NCI-H510A treated with DMSO at 0.1 percent for 48 hours (cell line): ENCODE data around the gene CCDC6.
"Not testable (repeated sequence)": the region's sequence is repeated elsewhere in the genome, so short reads cannot be mapped to it uniquely, and the experiment has no call there.

Source experiments
- DNase-seq: peaks from one replicate; lab custom pipeline; 2025; lab: John Stamatoyannopoulos, UW

The CCDC6 gene

DNA sequence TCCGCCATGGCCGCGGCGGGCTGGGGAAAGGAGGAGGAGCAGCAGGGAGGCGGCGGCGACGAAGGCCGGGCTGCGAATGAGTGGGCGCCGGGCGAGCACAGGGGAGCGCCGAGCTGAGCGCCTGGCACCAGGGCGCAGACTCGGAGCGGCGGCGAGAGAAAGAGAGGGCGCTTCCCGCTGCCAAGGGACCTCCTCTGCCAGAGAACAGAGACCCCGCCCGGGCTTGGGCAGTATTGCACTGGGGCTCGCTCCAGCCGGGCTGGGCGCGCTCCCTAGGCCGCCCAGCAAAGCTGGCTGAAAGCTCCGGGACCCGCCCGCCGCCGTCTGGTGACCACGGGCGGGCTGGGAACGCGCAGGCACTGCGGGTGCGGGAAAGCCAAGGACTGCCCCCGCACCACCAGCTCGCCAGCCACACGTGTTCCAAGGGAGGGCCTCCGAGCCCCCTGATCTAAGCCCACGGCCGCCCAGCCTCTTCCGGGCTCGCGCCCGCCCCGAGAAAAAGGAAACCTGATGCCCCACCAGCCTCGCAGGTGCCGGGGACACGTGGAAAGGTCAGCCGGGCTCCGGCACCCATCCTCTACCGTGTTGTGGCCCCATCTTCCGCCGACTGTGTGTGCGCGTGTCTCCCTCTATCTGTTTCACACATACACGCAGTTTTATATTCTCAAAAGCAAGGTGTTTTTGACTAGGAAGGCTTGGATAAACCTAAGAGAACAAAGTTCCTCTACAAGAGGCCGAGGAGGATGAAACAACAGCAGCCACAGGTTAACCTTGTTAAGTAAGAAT is at the start of gene CCDC6:
Gene CCDC6 (minus strand): TSS at position 140 of the 786 bp plus-strand sequence. CDS start 132 bp downstream, at position 8.
- DNase-seq, result peak; percentile 84

DNA sequence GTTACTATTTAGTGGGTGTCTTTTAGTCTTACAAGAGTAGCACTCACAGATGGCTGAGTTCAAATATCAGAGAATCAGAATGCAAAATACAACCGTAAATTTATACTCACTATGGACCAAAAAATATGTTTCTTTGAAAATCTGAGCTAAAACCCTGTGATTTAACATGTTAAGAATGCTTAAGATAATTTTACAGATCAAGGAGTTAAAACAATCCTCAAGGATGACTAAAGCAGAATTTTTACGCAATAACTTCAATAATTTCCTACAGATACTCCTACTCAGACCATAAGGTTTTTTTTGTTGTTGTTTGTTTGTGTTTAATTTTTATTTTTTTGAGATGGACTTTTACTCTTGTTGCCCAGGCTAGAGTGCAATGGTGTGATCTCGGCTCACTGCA is 47.9 kb upstream of the CCDC6 start:
- no peak for DNase-seq

DNA sequence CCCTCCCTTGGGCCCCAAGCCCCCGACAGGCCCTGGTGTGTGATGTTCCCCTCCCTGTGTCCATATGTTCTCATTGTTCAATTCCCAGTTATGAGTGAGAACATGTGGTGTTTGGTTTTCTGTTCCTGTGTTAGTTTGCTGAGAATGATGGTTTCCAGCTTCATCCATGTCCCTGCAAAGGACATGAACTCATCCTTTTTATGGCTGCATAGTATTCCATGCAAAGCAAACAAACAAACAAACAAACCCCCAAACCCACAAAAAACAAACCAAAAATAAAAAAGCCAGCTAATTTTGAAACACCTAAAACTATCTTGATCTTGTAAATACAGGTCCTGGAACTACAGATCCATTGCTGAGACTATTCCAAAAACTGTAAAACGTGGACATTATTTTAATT is 47.4 kb upstream of the CCDC6 start:
- DNase-seq, result not testable (repeated sequence)

DNA sequence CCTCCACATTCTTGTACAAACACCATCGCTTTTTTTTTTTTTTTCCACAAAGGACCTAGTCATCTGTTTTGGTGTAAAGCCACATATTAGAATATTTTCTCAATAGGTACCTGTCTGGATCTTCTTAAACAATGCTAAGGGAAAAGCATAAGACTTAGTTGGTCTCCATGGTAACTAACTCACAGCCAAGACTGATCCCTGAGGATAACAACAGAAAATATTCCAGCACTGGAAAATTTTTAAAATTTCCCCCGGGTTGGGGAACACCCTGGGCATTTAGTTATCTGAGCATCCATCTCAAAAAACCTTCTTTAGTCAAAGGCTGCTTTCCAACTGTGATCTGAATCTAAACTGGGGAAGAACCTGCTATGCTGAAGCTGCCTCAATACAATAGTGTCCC is 43.7 kb upstream of the CCDC6 start:
- DNase-seq, result no peak

DNA sequence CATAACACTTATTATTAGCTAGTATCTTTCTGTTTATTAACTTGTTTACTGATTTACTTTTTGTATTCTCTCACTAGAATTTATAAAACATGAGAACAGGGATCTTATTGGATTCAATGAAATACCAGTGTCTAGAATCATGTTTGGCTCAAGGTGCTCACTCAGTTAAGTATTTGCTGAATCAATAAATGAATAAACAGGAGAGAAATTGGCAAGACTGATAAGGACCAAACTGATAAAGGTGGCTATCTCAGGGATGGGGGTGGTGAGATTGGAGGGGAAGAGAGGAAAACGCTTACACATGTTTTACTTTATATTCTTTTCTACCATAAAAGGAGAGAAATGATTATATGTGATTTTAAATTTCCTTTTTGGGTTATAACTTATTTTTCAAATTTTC is 43.3 kb upstream of the CCDC6 start:
- DNase-seq, result no peak

DNA sequence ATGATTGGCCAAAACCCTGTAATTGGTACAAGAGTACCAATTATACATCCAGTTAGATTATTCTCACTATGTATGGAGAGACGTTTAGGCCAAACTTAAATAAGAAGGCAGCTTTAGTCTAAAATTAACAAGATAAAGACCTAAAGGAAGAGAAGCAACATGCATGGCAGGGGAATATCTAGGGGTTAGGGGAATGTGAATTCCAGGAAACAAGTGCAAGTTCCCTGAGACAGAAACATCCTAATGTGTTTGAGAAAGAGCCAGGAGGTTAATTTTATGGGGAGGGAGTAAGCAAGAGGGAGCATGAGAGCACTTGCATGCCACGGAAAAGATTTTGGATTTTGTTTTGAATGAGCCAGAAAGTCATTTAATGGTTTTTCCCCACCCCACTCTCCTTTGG is 39.6 kb upstream of the CCDC6 start:
- no peak for DNase-seq

DNA sequence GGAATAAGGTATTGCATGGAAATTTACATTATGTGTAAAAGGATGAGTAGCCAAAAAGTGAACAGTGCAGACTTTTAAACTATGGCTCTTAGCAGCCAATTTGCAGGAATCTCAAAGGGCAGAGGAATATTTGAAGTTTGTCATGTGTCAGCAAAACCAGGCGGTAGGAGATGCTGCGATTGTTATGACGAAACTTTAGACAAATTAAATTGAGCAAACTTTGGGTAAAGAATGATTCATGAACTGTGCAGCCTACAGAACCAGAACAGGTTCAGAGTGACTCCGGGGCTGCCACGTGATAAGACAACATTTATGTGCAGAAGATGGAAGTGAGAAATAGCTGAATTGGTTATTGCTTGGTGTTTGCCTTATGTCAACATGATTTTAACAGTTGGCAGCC is 39.2 kb upstream of the CCDC6 start:
- DNase-seq, result no peak

DNA sequence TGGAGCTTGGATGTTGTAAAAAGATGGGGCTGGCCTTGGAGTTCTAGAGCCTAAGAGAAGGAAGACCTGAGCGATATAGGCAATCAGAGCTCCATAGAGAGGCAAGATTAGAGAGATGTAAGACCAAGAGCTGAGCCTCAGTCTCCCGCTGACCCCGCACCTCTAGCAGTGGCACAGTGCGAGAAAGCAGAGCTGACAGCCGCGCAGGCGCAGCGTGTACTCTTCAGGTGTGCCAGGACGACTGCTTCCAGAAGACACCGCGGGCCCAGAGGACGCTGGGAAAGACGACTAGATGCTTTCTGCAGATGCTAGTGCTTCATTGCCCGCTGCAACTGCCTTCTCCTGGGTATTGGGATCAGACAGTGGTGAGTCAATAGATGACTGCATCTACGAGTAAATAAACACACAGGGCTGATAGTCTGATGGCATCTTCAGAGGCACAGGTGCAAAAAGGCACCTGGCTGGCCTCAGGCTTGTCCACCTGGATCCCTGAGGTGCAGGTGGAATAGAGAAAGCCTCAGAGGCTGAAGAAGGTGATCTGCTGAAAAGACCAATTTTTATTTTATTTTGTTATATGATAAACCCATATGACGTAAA is 38.1 kb upstream of the CCDC6 start:
- DNase-seq, result no peak

DNA sequence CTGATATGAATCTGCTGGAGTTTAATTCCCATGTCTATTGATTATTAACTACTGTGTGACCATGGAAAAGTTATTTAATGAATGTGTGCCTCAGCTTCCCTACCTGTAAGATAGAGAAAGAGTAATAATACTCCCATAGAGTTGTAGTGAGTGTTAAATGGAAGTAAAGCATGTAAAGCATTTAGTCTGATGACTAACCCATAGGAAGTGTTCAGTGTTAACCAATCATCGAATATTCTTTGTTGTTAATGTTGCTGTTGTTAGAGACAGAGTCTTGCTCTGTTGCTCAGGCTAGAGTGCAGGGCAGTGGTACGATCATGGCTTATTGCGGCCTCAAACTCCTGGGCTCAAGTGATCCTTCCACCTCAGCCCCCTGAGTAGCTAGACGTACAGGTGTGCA is 36.2 kb upstream of the CCDC6 start:
- DNase-seq, result no peak

DNA sequence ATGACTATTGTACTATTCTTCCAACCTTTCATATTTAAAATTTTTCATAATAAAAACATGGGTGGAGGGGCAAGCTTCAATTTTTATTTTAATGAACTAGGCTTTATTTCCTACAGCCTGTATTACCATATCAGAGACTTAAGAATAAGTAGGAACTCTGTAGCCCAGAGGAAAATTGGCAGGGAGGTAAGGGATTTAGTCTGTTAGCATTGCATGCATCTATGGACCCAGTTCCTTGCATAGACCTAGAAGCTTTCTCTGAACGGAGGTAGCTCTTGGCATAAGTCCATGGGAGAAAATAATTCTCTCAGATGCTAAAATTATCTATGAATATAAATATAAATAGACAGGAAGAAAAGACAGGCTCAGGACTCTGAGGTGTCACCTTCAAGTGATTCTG is 31.4 kb upstream of the CCDC6 start:
- DNase-seq, result no peak

DNA sequence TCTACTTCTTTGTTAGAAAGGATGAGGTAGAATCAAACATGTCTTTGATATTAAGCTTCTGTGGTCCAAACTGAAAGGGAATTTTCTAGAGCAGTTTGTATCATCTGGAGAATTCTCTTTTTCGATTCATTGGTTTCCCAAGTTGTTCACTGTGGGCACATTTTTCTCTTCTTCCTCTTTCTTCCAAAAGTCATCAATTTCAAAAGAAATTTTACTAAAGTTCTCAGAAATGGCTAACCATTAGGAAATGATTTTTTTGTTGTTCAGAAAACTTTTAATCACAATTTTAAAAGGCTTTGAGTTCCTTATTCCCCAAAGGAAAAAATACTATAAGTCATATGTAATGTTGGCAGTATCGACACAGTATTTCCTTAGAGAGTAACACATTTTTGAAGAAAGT is 28.3 kb upstream of the CCDC6 start:
- DNase-seq, result no peak

DNA sequence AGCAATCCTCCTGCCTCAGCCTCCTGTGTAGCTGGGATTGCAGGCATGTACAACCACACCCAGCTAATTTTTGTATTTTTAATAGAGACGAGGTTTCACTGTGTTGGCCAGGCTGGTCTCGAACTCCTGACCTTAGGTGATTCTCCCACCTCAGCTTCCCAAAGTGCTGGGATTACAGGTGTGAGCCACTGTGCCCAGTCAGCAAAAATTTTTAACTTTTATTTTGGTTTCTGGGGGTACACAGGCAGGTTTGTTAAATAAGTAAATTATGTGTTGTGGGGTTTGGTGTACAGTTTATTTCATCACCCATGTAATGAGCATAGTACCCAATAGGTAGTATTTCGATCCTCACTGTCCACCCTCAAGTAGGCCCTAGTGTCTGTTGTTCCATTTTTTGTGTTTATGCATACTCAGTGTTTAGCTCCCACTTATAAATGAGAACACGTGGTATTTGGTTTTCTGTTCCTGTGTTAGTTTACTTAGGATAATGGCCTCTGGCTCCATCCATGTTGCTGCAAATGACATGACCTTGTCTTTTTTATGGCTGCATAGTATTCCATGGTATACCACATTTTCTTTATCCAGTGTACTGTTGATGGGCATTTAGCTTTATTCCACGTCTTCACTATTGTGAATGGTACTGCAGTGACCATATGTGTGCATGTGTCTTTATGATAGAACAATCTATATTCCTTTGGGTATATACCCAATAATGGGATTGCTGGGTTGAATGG is 24.6 kb upstream of the CCDC6 start:
- DNase-seq, result not testable (repeated sequence)

DNA sequence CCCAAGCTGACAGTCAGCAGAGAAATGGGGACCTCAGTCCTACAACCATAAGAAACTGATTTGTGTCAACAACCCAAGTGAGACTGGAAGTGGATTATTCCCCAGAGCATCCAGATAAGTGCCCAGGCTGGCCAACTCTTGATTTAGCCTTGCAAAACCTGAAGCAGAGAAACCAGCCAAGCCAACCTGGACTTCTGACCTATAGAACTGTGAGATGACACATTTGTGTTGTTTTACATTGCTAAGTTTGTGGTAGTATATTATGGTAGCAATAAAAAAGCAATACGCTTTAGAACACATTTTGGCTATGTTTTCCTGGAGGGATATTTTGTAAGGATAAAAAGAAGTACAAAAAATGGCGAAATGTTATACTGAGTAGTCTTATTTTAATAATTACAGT is 19.7 kb upstream of the CCDC6 start:
- DNase-seq, result no peak

DNA sequence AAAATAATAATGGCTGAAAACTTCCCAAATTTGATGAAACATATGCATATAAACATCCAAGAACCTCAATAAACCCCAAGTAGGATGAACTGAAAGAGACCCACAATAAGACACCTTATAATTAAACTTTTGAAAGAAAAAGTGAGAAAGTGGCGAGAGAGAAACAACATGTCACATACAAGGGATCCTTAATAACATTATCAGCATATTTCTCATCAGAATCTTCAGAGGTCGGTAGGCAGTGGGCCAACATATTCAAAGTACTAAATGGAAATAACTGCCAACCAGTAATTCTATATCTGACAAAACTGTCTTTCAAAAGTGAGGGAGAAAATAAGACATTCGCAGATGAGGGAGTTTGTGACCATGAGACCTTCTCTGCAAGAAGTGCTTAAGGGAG is 16.6 kb upstream of the CCDC6 start:
- no peak for DNase-seq

DNA sequence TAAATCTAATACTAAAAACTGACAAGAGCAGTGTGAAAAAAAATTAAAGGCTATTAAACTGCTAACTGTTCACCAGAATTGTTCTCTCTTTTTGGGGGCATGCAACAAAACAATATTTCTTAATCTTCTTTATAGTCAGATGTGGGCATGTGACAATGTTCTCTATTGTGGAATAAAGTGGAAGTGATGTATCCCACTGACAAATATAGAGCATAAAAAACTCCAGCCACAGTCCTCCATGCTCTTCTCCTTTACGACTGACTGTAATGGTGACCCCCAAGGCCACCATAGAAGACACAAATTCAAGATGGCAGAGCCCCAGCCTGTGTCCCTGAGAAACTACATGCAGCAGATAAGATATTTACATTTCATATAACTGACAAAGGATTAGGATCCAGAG is 11.6 kb upstream of the CCDC6 start:
- no peak for DNase-seq

DNA sequence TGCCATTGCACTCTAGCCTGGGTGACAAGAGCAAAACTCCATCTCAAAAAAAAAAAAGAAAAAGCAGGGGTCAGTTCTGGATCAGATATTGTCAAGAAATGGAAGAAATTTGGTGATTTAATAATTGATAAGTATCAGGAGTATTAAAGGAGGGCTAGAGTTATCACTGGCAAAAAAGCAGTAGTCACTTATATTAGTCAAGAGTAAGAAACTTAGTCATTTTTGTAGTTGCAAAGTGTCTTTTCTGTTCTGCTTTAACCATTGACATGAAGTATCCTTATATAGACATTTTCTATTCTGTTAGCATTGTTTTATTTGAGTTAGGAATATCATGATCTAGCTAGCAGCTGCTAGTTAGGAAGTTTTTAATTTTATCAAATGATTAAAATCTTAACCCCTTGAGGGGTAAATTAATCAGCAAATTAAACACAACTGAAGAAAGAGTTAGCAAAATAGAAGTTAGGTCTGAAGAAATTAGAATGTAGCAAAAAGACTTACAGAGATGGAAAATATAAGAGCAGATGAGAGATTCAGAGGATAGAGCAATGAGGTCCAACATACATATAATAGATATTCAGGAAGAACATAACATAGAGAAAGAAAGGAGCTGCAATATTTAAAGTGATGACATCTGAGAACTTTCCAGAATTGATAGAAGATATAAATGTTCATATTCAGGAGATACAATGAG is 7.3 kb upstream of the CCDC6 start:
- no peak for DNase-seq

DNA sequence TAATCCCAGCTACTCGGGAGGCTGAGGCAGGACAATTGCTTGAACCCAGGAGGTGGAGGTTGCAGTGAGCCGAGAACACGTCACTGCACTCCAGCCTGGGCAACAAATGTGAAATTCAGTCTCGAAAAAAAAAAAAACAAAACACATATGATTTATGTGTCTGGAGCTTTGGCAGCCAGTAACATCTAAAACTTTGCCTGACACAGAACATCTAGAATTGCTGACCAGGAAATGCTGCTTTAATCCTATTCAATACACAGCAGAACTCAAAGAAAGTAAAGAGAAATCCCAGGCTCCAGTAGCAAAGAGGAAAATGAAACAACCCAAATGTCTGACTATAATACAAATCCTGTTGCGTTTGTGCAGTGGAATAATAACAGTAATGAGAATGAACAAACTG is 4.5 kb upstream of the CCDC6 start:
- DNase-seq, result no peak

DNA sequence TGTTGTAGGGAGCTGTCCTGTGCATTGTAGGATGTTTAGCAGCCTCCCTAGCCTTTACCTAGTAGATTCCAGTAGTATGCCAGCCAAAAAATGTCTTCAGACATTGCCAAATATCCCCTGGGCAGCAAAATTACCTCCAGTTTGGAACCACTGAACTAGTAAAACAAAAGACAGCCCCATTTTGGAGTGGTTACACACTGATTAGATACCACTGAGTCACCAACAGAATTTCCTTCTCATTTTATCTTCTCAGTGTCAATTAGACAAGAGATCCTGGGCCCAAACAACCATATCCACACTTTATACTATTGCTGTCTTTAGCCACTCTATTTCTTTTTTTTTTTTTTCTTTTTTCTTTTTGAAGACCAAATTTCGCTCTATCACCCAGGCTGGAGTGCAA is 3.5 kb upstream of the CCDC6 start:
- DNase-seq, result no peak

DNA sequence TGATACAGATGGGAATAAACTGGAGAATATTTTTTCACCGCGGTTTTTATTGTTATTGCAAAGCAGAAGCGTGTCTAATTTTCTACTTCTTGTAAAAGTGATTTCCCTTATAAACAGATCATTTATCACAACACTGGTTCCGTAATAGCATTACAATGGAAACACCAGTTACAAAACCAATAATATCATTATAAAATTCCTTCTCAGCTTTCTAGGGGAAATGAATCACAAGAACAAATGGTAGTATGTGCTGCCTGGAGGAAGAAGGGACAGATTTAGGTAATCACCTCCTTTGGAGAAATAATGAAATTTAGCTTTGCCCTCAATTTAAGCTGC is 2.4 kb upstream of the CCDC6 start:
- no peak for DNase-seq

DNA sequence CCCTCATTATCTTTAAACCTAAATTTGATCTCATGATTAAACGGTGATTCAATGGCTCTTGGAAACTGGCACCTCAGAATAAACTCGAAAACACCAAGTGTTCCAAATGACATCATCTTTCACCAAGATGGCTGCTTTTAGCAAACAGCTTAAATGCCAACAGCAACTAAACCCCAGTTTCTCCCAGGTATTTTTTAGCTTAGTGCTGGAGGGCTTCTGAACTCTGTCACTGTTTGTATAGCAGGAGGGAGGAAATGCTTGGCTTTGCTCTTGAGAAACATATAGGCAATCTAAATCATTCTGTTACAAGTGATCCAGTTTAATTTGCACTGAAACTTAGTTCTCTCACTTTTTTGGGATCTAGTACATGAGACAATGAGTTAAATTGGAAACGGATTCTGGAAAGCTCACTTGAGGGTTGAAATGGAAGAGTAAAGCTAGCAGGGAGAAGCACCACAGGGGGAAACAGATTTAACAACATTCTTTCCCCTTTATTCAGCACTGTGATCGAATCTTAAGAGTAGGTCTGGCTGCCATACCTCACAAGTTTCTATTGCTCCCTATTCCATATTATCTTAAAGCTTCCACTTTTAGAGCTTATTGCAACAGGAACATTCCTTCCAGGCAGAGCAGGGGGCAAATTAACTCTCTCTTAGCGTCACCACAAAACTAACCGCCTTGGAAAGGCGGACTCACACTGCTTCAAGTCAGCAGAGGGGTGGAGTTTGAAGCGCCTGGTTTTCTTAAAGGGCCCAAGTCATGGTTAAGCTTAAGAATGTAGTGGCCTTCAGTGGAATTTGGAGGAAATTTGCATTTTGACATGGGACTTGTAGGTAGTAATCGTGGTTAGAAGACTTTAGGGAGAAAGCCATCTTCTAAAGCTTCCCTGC is 1.8 kb upstream of the CCDC6 start:
- peak; percentile 26 for DNase-seq

DNA sequence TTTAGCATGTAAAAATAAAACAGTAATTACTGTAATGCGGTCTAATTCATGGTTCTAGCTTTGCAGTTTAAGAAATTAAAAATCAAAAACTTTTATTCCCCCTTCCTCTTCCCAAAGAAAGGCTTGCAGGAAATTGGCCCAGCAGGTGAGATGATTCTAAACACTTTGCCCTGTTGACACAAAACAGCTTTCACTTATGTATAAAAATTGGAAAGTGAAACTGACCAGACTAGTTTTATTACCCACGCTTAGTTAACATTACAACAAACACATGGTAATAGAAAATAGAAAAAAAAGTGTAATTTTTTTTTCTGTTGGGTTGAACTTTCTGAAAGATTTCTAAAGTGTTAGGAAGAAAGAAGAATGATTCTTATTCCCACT is 1.2 kb upstream of the CCDC6 start:
- peak; percentile 24 for DNase-seq
